ENCODE results near the gene INTS3.
A peak's percentile ranks its signal among the peaks of the same experiment; 100 is the strongest.

Gene INTS3

DNA sequence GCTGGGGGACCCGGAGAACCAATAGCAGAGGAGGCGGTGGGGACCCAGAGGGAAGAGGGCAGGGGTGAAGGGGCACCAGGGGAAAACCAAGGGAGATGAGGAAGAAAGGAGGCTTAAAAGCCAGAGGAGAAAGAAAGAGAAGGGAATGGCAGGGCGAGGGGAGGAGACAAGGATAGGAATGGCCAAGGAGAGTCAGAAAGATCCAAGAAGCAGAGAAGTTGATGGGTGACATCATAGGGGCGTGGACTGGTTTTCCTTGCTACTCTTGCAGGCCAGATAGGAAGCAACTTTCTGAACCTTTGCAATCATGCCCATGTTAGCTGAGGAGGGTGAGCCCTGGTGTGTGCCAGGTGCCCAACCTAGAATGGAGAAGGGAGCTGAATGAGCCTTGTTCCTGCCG lies 44.0 kb upstream of the INTS3 start:
- Histone ChIP-seq H3K36me3 (ENCODE audit: insufficient read depth, insufficient read length, low read length) (peaks cover 3% of the 10 kb centered on the region), H3K27me3 (ENCODE audit: insufficient read depth, insufficient read length) (peaks cover 31% of the 10 kb centered on the region), H3K4me1 (ENCODE audit: insufficient read depth, insufficient read length) (peaks cover 33% of the 10 kb centered on the region), H3K9ac (ENCODE audit: insufficient read length, low read depth) (no peak overlapping the region), H3K9me3 (ENCODE audit: insufficient read depth, low read length) (no peaks in the 10 kb centered on the region), H3K4me3 (ENCODE audit: insufficient read length, low read depth) (no peak overlapping the region)
- DNase-seq (ENCODE audit: low read depth, low spot score): no peak
- TF ChIP-seq SUZ12 (IDR thresholded peaks at IDR 0.05; ENCODE audit: extremely low read depth, insufficient read depth, insufficient read length): no peak
- TF ChIP-seq YY1 (IDR thresholded peaks at IDR 0.05; ENCODE audit: insufficient read depth, insufficient read length): no peak
- no peak for TF ChIP-seq ZNF274 (IDR thresholded peaks at IDR 0.05; ENCODE audit: low read depth, low read length)

DNA sequence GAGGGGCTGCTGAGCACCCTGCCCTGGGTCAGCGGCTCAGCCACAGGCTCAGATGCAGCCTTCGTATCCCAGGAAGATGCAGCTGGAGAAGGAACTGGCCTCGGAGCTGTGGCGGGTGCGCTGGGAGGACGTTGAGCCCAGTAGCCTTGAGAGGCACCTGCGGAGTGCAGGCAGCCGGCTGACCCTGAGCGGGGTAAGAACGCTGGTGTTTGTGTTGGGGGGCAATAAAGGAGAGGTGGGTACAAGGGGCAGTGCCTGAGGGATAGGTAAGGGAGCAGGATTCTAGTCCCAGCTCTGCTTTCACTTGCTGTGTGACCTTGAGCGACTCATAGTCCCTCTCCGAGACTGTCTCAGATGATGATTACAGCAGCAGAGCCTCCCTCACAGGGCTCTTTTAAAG lies 43.0 kb upstream of the INTS3 start:
- Histone ChIP-seq H3K4me3 (ENCODE audit: insufficient read length, low read depth) (no peak overlapping the region), H3K27me3 (ENCODE audit: insufficient read depth, insufficient read length) (peaks cover 20% of the 10 kb centered on the region), H3K36me3 (ENCODE audit: insufficient read depth, insufficient read length, low read length) (peaks cover 3% of the 10 kb centered on the region), H3K9me3 (ENCODE audit: insufficient read depth, low read length) (no peaks in the 10 kb centered on the region), H3K9ac (ENCODE audit: insufficient read length, low read depth) (peak overlapping the region; percentile 37), H3K4me1 (ENCODE audit: insufficient read depth, insufficient read length) (peaks cover 27% of the 10 kb centered on the region)
- TF ChIP-seq ZNF274 (IDR thresholded peaks at IDR 0.05; ENCODE audit: low read depth, low read length): no peak
- TF ChIP-seq SUZ12 (IDR thresholded peaks at IDR 0.05; ENCODE audit: extremely low read depth, insufficient read depth, insufficient read length): no peak
- TF ChIP-seq YY1 (IDR thresholded peaks at IDR 0.05; ENCODE audit: insufficient read depth, insufficient read length): no peak
- no peak for DNase-seq (ENCODE audit: low read depth, low spot score)

DNA sequence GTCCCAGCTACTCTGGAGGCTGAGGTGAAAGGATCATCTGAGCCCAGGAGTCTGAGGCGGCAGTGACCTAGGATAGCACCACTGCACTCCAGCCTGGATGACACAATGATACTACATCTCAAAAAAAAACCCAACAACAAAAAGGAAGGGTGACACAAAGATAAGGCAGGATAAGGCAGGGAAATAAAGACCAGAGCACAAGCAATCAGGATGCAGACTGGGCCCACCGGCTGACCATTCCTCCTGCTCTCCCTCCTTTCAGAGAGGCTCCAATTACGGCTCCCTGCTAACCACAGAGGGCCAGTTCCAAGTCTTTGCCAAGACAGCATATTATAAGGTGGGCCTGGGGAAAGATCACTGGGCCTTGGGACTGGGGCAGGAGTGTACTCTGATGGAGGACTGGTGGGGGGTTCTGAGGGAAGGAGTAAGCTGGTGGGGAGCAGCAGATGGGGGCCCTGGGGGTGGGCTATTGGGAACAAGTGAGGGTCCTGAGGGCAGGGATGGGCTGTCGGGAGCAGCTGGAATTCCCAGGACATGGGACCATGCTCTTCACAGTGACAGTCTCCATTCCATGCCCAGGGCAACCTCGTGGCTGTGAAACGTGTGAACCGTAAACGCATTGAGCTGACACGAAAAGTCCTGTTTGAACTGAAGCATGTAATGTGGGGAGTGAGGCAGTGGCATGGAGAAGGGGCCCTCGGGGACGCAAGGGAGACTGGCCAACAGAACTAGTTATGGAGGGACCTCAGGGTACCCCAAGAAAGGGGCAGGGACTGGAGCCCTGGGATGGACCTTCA lies 42.1 kb upstream of the INTS3 start:
- Histone ChIP-seq H3K9me3 (ENCODE audit: insufficient read depth, low read length) (no peaks in the 10 kb centered on the region), H3K4me3 (ENCODE audit: insufficient read length, low read depth) (no peak overlapping the region), H3K36me3 (ENCODE audit: insufficient read depth, insufficient read length, low read length) (peaks cover 3% of the 10 kb centered on the region), H3K4me1 (ENCODE audit: insufficient read depth, insufficient read length) (peaks cover 23% of the 10 kb centered on the region), H3K9ac (ENCODE audit: insufficient read length, low read depth) (no peak overlapping the region), H3K27me3 (ENCODE audit: insufficient read depth, insufficient read length) (peaks cover 12% of the 10 kb centered on the region)
- DNase-seq (ENCODE audit: low read depth, low spot score): no peak
- TF ChIP-seq ZNF274 (IDR thresholded peaks at IDR 0.05; ENCODE audit: low read depth, low read length) (no peak), YY1 (IDR thresholded peaks at IDR 0.05; ENCODE audit: insufficient read depth, insufficient read length) (no peak), SUZ12 (IDR thresholded peaks at IDR 0.05; ENCODE audit: extremely low read depth, insufficient read depth, insufficient read length) (no peak)

DNA sequence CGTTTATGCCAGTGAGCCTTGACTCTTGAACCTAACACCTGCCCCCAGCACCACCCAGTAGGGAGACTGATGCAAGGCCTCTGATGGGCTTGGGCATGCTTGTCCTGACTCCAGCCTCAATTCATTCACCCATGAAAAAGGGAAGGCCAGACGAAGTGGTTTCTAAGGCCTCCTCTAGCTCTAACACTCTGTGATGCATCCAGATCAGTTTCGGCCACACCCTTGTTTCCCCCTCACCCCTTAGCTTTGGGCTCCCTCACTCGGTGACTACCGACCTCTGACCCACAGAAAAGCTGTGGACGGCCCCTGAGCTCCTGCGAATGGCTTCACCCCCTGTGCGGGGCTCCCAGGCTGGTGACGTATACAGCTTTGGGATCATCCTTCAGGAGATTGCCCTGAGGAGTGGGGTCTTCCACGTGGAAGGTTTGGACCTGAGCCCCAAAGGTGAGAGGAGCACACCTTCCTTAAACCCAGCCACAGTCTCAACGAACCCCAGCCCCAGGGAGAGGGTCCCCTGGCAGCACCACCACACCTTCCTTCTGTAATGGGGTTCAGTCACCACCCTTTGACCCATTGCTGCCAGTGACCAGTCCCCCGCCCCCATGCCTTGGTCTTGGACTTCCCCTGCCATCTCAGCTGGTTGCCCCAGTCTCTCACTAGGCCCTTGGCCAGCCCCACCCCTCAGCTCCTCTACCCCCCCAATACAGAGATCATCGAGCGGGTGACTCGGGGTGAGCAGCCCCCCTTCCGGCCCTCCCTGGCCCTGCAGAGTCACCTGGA lies 40.3 kb upstream of the INTS3 start:
- DNase-seq (ENCODE audit: low read depth, low spot score): no peak
- Histone ChIP-seq H3K27me3 (ENCODE audit: insufficient read depth, insufficient read length) (no peaks in the 10 kb centered on the region), H3K9ac (ENCODE audit: insufficient read length, low read depth) (no peak overlapping the region), H3K9me3 (ENCODE audit: insufficient read depth, low read length) (no peaks in the 10 kb centered on the region), H3K4me3 (ENCODE audit: insufficient read length, low read depth) (no peak overlapping the region), H3K4me1 (ENCODE audit: insufficient read depth, insufficient read length) (peaks cover 19% of the 10 kb centered on the region), H3K36me3 (ENCODE audit: insufficient read depth, insufficient read length, low read length) (peaks cover 3% of the 10 kb centered on the region)
- TF ChIP-seq SUZ12 (IDR thresholded peaks at IDR 0.05; ENCODE audit: extremely low read depth, insufficient read depth, insufficient read length): no peak
- no peak for TF ChIP-seq YY1 (IDR thresholded peaks at IDR 0.05; ENCODE audit: insufficient read depth, insufficient read length)
- TF ChIP-seq ZNF274 (IDR thresholded peaks at IDR 0.05; ENCODE audit: low read depth, low read length): no peak

DNA sequence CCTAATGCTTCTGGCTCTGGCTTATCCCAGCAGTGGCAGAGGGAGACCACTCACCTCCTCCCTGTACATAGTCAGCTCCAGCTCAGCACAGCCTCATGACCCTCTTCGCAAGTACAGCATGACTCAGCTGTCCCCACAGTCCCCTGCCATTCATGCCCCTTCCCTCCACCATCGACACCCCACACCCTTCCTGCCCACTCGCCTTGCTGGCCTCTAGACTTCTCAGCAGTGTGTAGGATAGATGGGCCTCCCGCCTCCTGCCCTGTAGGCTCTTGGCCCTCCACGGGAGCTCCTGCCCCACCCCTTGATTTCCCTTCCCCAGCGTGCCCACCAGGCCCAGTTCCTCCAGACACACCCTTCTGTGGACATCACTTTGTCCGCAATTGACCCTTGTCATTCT lies 39.6 kb upstream of the INTS3 start:
- H3K9me3 ChIP-seq (ENCODE audit: insufficient read depth, low read length): no peaks in the 10 kb centered on the region
- H3K4me1 ChIP-seq (ENCODE audit: insufficient read depth, insufficient read length): peaks cover 19% of the 10 kb centered on the region
- no peaks in the 10 kb centered on the region for H3K27me3 ChIP-seq (ENCODE audit: insufficient read depth, insufficient read length)
- H3K4me3 ChIP-seq (ENCODE audit: insufficient read length, low read depth): no peak overlapping the region
- H3K36me3 ChIP-seq (ENCODE audit: insufficient read depth, insufficient read length, low read length): peaks cover 3% of the 10 kb centered on the region
- H3K9ac ChIP-seq (ENCODE audit: insufficient read length, low read depth): no peak overlapping the region
- no peak for TF ChIP-seq YY1 (IDR thresholded peaks at IDR 0.05; ENCODE audit: insufficient read depth, insufficient read length)
- TF ChIP-seq ZNF274 (IDR thresholded peaks at IDR 0.05; ENCODE audit: low read depth, low read length): no peak
- TF ChIP-seq SUZ12 (IDR thresholded peaks at IDR 0.05; ENCODE audit: extremely low read depth, insufficient read depth, insufficient read length): no peak
- DNase-seq (ENCODE audit: low read depth, low spot score): no peak

DNA sequence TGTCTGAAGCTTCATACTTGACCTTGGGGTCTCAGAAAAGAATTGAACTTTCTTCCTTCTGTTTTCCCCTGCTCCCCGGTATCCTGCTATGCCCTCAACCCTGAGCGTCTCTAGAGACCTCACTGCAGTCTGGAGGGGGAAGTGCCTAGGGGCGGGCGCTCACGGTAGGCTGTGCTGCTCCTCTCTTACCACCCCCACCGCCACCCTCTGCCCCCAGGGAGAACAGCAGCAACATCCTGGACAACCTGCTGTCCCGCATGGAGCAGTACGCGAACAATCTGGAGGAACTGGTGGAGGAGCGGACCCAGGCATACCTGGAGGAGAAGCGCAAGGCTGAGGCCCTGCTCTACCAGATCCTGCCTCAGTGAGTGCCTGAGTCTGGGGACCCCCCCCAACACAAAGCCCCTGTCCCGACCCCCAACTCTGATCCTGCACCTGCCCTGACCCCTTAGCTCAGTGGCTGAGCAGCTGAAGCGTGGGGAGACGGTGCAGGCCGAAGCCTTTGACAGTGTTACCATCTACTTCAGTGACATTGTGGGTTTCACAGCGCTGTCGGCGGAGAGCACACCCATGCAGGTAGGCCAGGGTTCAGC lies 39.0 kb upstream of the INTS3 start:
- H3K27me3 ChIP-seq (ENCODE audit: insufficient read depth, insufficient read length): no peaks in the 10 kb centered on the region
- no peak overlapping the region for H3K9ac ChIP-seq (ENCODE audit: insufficient read length, low read depth)
- no peaks in the 10 kb centered on the region for H3K9me3 ChIP-seq (ENCODE audit: insufficient read depth, low read length)
- peaks cover 16% of the 10 kb centered on the region for H3K4me1 ChIP-seq (ENCODE audit: insufficient read depth, insufficient read length)
- no peak for DNase-seq (ENCODE audit: low read depth, low spot score)
- H3K36me3 ChIP-seq (ENCODE audit: insufficient read depth, insufficient read length, low read length): peaks cover 3% of the 10 kb centered on the region
- H3K4me3 ChIP-seq (ENCODE audit: insufficient read length, low read depth): no peak overlapping the region
- TF ChIP-seq SUZ12 (IDR thresholded peaks at IDR 0.05; ENCODE audit: extremely low read depth, insufficient read depth, insufficient read length) (no peak), ZNF274 (IDR thresholded peaks at IDR 0.05; ENCODE audit: low read depth, low read length) (no peak), YY1 (IDR thresholded peaks at IDR 0.05; ENCODE audit: insufficient read depth, insufficient read length) (no peak)

DNA sequence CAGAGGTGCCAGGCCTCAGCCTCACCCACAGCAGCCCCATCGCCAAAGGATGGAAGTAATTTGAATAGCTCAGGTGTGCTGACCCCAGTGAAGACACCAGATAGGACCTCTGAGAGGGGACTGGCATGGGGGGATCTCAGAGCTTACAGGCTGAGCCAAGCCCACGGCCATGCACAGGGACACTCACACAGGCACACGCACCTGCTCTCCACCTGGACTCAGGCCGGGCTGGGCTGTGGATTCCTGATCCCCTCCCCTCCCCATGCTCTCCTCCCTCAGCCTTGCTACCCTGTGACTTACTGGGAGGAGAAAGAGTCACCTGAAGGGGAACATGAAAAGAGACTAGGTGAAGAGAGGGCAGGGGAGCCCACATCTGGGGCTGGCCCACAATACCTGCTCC lies 34.4 kb upstream of the INTS3 start:
- Histone ChIP-seq H3K4me1 (ENCODE audit: insufficient read depth, insufficient read length) (peaks cover 18% of the 10 kb centered on the region), H3K9ac (ENCODE audit: insufficient read length, low read depth) (no peak overlapping the region), H3K27me3 (ENCODE audit: insufficient read depth, insufficient read length) (no peaks in the 10 kb centered on the region), H3K9me3 (ENCODE audit: insufficient read depth, low read length) (no peaks in the 10 kb centered on the region), H3K4me3 (ENCODE audit: insufficient read length, low read depth) (no peak overlapping the region), H3K36me3 (ENCODE audit: insufficient read depth, insufficient read length, low read length) (no peaks in the 10 kb centered on the region)
- DNase-seq (ENCODE audit: low read depth, low spot score): no peak
- TF ChIP-seq SUZ12 (IDR thresholded peaks at IDR 0.05; ENCODE audit: extremely low read depth, insufficient read depth, insufficient read length) (no peak), YY1 (IDR thresholded peaks at IDR 0.05; ENCODE audit: insufficient read depth, insufficient read length) (no peak), ZNF274 (IDR thresholded peaks at IDR 0.05; ENCODE audit: low read depth, low read length) (no peak)
